Stimulated activated CD4-positive, alpha-beta T cell treated with anti-CD3 and anti-CD28 coated beads, Interleukin-12 subunit alpha, Interleukin-12 subunit beta, amount 100 ng/mL, for 24 hours (primary cell): ENCODE data around the gene TMEM247.

Experiments used
- DNase-seq, 2 experiments: peaks; one replicate each; pipeline ENCODE4 v3.0.0-alpha.2; 2020; ENCODE audit warnings: low read depth in 2 of 2

TMEM247 gene

GRCh38 chr2:46479265-46479664 is at the start of gene TMEM247:
TMEM247 (plus strand) TSS chr2:46479565.
- no peak for DNase-seq

GRCh38 chr2:46430413-46430812 is 49.0 kb upstream of the TMEM247 start:
- DNase-seq: no peak

DNA sequence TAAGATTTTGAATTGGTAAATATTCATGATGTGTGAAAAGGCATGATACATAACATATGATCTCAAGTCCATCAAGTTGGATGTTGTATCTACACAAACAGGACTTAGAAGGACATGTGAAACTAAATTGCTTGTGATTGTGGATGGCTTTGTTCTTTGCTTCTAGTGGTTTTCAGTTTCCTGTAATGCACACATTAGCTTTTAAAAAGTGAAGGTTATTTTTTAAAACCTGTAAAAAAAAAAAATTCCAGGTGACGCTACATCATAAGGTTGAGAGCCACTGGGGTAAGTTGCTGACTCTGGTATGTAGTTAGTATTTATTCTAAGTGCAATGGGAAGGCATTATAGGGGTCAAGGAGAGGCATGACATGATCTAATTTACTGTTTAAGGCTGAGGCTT is 48.4 kb upstream of the TMEM247 start:
- no peak for DNase-seq

- no peak for DNase-seq
Observed at GRCh38 chr2:46431481-46432235, 47.7 kb upstream of the TMEM247 start.

GRCh38 chr2:46434851-46435273 is 44.5 kb upstream of the TMEM247 start:
- DNase-seq: no peak

GRCh38 chr2:46435353-46435752 is 44.0 kb upstream of the TMEM247 start:
- DNase-seq: no peak

DNA sequence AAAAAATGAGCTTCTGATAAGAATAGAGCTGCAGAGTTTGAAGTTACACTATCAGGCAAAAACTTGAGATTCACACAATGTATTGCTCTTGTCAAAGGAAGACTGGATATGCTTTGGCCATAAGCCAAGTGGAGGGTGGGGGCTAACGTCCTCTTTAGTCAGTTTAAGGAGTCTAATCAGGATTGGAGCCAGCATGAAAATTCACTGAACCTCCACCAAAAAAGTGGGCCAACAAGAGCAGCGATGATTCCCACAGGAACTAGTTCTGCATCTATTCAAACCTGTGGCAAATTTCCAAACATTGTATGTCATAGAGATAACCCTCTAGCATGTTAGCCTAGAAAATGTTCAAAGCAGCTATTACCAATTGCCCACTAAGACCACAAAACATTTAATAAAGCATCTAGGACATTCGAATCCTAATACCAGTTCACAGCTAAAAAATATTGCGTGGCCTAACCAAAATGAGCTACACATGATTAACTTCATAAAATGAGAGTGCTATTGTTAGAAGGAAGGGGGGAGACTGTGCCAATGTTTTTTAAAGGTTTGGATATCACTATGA is 43.5 kb upstream of the TMEM247 start:
- DNase-seq: no peak

GRCh38 chr2:46436800-46437199 is 42.6 kb upstream of the TMEM247 start:
- DNase-seq: no peak

DNA sequence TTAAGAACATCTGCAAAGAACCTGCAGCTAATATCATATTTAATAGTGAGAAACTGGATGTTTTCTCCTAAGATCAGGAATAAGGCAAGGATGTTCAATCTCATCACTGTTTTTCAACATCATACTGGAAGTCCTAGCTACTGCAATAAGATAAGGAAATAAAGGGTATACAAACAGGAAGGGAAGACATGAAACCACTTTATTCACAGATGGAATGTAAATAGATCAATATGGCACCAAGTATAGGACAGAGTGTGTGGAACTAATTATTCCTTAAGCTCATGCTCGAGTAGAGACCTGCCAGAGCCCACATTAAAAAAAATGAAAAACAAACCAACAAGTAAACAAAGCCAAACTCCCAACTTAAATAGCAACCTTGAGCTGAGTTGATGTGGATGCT is 41.3 kb upstream of the TMEM247 start:
- no peak for DNase-seq

DNA sequence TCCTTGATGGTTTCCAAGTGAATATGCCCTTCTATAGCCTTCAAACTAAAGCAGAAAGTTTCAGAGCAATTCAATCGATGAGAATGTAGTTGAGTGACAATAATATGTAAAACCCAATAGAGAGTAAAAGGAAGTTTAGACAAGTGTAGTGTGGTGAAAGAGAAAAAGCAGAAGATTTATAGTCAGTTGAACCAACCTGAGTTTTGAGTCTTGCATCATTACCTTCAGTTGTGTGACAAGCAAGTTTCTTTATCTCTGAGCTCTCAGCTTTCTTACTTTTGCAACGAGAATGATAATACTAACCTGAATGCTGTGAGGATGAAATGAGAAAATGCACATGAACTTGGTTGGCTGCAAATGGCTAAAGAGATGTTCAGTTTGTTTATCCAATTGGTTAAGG is 40.6 kb upstream of the TMEM247 start:
- no peak for DNase-seq

DNA sequence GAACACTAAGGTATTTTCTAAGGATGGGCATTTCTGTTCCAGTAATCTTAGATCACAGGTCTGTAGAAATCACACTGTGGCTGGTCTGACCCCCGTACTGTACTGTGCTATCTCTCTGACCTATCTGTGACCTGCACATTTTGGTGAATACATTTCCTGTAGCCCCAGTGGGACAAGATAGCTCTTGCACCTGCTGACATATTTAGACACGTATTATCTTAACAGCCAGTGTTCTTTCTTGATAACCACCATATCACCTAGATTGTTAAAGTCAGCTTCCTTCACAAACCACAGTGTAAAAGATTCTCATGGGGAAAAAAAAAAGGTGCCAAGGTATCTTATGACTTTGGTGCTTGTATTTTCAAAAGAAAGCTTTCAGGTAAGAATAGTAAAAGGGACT is 39.8 kb upstream of the TMEM247 start:
- no peak for DNase-seq

GRCh38 chr2:46441838-46442712 is 37.3 kb upstream of the TMEM247 start:
- DNase-seq: no peak

DNA sequence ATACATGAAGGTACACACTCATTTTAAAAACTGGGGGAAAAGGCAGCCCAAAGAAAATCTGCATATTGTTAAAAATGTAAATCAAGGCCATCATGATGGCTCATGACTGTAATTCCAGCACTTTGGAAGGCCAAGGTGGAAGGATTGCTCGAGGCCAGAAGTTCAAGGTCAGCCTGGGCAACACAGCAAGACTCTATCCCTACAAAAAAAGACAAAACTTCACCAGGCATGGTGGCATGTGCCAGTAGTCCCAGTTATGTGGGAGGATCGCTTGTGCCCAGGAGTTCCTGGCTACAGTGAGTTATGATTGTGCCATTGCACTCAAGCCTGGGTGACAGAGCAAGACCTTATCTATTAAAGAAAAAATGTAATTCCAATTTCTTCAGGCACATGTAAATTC is 34.6 kb upstream of the TMEM247 start:
- DNase-seq: no peak

DNA sequence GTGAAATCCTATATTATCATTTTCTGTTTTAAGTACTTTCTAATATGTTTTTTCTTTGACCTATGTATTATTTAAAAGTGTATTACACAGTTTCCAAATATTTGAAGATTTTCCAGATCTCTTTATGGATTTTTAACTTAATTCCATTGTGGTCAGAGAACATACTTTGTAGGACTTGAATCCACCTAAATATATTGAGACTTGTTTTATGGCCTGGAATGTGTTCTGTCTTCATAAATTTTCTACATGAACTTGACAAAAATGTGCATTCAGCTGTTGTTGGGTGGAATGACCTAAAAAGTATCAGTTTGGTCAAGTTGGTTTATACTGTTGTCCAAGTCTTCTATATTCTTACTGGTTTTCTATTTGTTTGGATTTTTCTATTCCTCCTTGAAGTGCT is 33.8 kb upstream of the TMEM247 start:
- no peak for DNase-seq

- no peak for DNase-seq
Observed at GRCh38 chr2:46446871-46447568, 32.3 kb upstream of the TMEM247 start.

GRCh38 chr2:46447649-46448048 is 31.7 kb upstream of the TMEM247 start:
- no peak for DNase-seq

- no peak for DNase-seq
Observed at GRCh38 chr2:46448111-46448510, 31.3 kb upstream of the TMEM247 start.

- no peak for DNase-seq
Observed at GRCh38 chr2:46448641-46449040, 30.7 kb upstream of the TMEM247 start.

GRCh38 chr2:46449700-46450099 is 29.7 kb upstream of the TMEM247 start:
- DNase-seq: no peak

DNA sequence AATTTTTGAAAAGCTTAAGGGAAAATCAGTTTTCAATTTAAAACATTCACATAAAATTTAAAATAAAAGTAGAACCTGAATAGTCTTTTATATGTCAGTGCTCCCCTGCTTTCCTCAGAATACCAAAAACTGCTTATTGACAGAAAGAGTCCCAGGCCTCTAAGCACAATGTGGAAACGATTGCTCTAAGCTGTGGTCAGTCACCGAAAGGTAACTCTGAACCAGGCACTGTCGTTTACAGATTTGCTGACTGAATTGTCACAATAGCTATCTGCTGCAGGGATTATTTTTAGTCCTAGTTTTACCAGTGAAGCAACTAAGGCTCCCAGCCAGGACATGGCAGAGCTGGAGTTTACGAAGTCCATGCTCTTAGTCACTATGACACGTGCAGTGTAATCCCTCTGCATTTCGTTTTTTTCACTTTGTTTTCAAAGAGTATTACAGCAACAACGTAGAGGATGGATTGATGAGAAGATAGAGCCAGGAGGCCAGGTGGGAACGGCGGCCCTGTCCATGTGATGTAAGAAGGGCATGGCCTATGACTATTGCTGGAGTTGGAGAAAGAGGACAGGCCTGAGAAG is 28.1 kb upstream of the TMEM247 start:
- no peak for DNase-seq

GRCh38 chr2:46456789-46457188 is 22.6 kb upstream of the TMEM247 start:
- no peak for DNase-seq
